SIG-M5 treated with dmso at 0.1 percent for 504 hours (cell line): ENCODE data around the gene CDC14A.

ENCODE experiments used
- DNase-seq: peaks from one replicate; lab custom pipeline; 2025; ENCODE audit not compliant: unreplicated experiment; lab: John Stamatoyannopoulos, UW

The CDC14A gene

DNA sequence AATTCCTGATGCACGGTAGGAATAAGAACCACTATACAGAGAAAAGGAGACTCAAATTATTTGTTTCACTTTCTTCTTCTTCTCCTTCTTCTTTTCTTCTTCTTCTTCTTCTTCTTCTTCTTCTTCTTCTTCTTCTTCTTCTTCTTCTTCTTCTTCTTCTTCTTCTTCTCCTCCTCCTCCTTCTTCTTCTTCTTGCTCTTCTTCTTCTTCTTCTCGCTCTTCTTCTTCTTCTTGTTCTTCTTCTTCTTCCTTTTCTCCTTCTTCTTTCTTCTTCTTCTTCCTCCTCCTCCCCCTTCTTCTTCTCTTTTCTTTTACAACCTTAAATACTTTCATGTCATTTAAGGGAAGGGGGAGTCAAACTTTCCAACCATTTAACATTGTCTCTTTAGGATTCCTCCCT, 174.6 kb downstream of the CDC14A start:
- DNase-seq, result no peak

DNA sequence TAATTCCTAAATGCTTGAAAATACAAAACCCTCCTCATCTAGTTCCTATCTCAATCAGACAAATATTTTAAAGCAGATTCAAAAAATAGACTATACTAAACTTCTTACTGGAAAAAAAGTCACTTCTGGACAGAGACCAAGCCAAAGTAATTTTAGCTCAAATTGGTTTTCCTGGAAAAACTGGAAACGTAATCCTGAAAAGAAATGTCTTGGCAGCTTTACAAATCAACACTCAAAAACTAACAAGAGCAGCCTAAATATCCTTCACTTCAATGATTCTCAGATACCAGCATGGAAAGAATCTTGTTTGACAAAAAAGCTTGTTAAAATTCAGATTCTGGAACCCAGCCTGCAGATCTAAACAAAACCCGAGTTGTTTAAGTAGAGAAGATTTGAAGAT, 176.6 kb downstream of the CDC14A start:
- DNase-seq, result no peak

DNA sequence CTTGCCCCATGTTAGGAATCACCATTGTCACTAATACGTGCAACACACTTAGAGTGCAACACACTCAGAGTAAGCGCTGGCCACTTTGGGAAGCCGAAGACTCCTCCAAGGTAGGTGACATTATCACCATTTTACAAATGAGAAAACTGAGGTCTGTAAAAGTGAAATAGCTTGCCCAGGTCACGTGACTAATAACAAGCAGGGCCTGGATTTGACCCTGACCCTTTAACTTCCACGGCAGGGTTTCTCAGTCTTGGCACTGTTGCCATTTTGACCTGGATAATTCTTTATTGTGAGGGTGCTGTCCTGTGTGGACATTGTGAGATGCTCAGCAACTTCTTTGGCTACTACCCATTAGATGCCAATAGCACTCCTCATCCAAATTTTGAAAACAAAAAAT, 177.8 kb downstream of the CDC14A start:
- no peak for DNase-seq

DNA sequence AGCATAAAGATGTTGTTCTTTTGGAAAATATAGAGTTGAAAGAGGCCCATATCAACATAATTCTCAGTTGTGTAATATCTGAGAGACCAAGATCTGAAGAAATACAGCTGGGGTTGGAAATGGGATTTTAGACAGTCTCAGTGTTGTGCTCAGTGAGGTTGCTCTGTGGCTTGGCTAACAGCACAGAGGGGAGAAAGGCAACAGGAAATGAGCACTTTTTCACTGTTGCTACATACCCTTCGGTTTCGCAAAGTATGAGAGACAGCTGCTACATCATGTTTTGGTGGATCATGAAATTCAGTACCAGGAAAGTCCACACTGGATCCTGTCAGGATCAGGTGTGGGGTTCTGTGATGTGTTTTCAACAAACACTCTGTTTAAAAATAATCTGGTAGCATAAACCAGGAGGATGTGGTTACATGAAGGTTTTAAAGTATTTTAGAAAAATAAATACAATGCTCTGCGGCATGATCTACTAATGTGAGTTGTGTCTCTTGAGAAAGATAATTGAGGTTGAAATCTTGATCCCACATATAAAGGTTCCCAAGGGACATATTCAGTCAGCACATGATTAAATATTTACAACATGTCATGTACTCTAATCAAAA, 178.7 kb downstream of the CDC14A start:
- peak; percentile 96 for DNase-seq

DNA sequence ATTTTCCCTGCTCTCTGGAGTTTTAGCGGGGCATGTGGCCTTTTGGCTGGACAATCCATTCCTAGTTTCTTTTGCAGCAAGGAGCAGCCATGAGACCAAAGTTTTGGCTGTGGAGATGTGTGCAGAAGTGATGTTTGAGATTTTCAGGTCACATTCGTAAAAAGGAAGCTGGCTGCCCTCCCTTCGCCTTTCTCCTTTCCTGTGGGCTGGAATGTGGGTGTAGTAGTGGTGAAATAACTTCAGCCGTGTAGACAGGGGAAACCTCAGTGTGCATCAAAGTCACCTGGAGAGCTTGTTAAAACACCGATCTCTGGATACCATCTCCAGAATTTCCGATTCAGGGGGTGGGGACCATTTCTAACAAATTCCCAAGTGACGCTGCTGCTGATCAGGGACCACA, 180.3 kb downstream of the CDC14A start:
- DNase-seq, result no peak

DNA sequence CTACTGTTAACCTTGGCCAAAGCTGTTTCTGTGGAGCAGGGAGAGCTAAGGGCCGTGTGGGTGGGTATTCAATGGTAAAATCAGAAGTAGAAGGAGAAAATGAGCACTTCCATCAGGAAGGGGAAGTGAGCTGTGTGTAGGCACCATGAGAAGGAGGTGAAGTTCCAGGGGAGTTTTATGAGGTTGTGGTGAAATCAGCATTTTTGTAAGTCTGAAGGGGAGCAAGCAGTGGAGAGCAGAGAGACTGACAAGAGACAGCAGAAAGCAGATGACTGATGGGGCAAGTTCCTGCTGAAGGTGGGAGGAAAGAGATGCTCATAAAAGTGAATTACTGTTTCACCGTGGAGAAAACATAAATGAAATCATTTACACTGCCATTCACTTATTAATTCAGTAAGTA, 183.0 kb downstream of the CDC14A start:
- peak; percentile 88 for DNase-seq

DNA sequence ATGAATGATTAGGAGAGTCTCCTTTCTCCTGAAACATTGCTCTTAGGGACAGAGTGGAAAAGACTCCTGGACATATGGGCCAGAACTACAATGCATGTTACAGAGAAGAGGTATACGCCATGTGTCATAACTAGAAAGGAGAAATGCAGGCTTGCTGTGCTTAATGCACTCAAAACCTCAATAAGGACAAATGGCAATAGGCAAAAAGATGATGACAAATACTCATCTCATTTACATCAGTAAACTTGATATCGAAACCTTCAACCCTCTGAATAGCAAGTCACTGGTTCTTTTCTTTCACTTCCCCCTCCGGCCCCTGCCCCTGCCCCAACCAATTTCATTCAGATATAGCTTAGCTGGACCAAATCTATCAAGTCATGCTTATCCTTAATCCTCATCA, 183.7 kb downstream of the CDC14A start:
- DNase-seq, result peak; percentile 64

DNA sequence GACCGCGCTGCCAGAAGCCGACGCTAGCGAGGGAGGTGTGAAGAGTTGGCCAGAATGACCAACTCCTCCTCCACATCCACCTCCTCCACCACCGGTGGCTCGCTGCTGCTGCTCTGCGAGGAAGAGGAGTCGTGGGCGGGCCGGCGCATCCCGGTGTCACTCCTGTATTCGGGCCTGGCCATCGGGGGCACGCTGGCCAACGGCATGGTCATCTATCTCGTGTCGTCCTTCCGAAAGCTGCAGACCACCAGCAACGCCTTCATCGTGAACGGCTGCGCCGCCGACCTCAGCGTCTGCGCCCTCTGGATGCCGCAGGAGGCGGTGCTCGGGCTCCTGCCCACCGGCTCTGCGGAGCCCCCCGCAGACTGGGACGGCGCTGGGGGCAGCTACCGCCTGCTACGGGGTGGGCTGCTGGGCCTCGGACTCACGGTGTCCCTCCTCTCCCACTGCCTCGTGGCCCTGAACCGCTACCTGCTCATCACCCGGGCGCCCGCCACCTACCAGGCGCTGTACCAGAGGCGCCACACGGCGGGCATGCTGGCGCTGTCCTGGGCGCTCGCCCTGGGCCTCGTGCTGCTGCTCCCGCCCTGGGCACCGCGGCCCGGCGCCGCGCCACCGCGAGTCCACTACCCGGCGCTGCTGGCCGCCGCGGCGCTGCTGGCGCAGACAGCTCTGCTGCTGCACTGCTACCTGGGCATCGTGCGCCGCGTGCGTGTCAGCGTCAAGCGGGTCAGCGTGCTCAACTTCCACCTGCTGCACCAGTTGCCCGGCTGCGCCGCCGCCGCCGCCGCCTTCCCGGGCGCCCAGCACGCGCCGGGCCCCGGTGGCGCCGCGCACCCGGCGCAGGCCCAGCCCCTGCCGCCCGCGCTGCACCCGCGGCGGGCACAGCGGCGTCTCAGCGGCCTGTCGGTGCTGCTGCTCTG, 186.9 kb downstream of the CDC14A start:
- DNase-seq, result no peak

DNA sequence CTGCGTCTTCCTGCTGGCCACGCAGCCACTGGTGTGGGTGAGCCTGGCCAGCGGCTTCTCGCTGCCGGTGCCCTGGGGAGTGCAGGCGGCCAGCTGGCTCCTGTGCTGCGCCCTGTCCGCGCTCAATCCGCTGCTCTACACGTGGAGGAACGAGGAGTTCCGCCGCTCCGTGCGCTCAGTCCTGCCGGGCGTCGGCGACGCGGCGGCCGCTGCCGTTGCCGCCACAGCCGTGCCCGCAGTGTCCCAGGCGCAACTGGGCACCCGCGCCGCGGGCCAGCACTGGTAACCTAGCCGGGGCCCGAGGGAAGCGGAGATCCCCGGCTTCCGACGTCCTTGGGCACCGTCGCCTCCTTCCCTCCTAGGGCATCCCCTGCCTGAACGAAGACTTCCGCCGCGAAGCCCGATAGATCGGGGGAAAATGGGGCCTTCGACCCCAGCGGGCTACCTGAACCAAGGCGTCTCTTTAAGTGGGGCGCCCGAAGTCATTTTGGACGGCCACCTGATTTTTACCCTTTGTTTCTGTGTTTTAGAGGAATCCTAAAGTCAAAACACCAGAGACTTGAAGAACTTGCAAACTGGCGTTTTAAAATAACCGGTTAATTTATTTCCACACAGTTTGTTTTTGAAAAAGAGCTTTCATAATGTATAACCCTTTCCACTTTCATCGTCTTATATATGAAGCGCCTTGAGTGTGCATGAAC, 187.7 kb downstream of the CDC14A start:
- no peak for DNase-seq

DNA sequence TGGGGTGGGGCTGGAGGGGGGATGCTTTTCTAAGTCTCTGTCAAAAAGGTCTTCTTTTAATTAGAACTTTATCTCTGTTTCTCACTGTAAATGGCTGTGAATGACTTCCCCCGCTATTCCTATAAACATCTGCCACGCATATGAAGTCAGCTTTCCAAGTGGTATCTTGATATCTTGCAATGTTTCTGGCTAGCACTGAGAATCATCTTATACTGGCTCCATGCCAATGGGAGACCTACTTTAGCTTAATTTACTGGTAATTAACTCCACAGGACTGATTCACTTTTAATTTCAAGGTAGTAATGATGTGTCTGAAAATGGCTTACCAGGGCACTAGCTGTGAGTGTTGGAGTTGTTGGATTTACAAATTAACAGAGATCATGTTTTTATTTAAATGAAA, 190.0 kb downstream of the CDC14A start:
- no peak for DNase-seq

DNA sequence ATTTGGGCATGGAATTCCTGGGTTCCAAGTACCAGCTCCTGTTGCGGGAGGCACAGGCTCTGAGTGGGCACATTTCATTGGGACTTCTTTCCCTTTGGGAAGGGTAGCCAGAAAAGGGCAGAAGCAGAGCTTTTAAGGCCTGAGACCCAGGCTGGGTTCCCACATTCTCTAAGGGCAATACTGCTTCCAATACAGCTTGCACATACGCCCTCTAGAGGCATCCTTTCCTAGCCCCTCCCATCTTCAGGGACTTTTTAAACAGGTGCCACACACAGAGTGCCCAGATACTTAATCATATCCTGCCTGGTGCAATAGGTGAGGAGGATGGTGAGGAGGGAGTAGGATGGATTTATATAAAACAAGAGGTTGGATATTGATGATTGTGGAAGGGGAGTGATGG, 191.3 kb downstream of the CDC14A start:
- peak; percentile 63 for DNase-seq

DNA sequence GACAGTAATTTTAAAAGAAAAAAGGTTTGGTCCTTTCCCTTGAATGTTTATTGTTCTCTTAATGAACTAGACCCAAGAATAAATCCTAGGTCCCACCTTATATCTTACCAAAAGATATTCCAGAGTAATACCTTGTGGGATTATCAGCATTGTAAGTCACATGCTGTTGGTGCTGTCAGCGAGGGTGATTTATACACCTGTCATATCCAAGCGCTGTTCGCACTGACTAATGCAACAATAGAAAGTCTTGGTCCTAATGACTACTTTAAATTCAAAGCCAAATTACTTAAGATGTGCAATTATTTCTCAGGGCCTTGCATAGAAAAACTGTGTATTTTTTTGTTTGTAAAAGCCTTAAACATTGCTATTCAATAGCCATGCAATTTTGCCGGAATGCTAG, 192.5 kb downstream of the CDC14A start:
- DNase-seq, result no peak

DNA sequence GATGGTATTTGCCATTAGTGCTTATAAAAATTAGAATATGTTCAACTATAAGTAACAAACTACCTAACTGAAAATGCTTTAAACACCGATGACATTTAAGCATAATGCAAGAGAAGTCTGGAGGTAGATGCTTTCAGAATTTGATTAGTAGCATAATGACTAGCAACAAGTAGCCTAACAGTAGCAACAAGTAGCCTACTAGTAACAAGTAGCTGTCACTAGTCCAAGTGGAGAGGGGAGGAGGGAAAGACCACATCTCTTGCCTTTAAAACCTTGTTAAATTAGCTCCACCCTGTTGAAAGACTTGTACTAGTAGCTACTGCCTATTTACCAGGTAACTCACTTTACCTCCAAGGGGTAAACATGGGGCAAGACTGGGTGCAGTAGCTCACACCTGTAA, 193.5 kb downstream of the CDC14A start:
- DNase-seq, result no peak

DNA sequence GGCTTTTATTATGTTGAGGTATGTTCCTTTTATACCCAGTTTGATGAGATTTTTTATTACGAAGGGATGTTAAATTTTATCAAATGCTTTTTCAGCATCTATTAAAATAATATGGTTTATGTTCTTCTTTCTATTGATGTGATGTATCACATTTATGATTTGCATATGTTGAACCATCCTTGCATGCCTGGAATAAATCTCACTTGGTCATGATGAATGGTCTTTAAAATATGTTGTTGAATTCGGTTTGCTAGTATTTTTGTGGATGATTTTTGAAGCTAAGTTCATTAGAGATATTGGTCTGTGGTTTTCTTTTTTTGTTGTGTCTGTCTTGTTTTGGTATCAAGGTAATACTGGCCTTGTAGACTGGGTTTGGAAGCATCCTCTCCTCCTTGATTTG, 199.7 kb downstream of the CDC14A start:
- DNase-seq, result no peak

DNA sequence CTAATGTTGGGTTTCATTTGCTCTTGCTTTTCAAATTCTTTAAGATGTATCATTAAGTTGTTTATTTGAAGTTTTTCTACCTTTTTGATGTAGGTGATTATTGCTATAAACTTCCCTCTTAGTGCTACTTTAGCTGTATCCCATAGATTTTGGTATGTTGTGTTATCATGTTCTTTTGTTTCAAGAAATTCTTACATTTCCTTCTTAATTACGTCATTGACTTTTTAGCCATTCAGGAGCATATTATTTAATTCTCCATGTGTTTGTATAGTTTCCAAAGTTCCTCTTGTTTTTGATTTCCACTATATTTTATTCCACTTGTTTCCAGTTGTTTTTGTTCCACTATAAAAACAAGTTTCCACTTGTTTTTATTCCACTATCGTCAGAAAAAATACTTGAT, 200.6 kb downstream of the CDC14A start:
- DNase-seq, result no peak

DNA sequence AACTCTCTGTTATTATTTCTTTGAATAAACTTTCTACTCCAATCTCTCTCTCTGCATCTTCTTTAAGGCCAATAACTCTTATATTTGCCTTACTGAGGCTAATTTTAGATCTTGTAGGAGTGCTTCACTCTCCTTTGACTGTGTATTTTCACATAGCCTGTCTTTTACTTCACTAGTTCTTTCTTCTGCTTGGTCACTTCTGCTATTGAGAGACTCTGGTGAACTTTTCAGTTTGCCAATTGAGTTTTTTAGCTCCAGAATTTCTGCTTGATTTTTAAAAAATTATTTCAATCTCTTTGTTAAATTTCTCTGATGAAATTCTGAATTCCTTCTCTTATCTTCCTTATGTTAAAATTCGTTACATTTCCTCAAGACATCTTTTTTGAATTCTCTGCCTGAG, 203.9 kb downstream of the CDC14A start:
- no peak for DNase-seq

DNA sequence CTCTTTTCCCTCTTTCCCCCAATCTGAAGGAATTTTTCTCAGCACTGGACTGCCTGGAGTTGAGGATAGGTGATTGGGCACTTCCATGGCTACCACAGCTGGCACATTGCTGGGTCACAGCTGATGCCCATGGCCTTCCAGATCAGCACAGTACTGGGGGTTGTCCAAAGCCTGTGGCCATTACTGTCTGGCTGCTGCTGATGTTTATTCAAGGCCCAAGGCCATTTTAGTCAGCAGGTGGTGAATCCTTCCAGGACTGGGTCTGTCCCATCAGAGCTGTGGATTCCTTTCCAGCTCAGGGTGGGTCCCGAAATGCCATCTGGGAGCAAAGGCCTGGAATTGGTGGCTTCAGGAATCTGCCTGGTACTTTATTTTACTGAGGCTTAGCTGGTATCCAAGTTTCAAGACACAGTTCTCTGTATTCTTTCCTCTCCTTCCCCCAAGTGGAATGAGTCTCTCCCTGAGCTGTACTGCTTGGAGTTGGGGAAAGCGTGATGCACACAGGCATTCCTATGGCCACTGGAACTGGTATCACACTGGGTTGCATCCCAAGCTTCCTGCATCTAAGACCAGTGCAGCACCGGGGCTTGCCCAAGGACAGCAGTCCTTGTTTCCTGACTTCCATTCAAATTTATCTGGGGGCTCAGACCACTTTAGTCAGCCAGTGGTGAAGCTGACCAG, 204.8 kb downstream of the CDC14A start:
- no peak for DNase-seq

DNA sequence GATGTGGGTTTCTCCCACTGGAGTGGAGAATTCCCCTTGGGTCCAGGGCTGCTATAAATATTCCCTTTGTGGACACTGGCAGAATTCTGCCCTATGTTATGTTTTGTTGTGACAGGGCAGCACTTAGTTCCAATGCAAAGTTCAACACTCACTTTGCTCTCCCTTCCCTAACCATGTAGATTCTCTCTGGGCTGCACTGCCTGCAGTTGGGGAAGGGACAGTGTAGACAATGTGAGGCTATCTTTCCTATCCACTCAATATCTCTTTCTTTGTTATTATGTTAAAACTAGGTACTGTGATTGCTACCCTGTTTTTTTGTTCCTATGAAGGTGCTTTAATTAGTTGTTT, 205.3 kb downstream of the CDC14A start:
- no peak for DNase-seq

DNA sequence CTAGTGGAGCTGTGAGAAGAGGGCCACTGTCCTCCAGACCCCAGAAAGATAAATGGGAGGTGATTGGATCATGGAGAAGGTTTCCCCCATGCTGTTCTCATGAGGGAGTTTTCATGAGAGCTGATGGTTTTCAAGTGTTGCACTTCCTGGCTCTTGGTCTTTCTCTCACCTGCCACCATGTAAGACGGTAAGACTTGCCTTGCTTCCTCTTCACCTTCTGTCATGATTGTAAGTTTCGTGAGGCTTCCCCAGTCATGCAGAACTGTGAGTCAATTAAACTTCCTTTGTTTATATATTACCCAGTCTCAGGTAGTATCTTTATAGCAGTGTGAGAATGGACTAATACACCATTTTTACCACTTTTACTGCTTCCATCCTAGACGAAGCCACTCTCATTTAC, 213.2 kb downstream of the CDC14A start:
- no peak for DNase-seq

DNA sequence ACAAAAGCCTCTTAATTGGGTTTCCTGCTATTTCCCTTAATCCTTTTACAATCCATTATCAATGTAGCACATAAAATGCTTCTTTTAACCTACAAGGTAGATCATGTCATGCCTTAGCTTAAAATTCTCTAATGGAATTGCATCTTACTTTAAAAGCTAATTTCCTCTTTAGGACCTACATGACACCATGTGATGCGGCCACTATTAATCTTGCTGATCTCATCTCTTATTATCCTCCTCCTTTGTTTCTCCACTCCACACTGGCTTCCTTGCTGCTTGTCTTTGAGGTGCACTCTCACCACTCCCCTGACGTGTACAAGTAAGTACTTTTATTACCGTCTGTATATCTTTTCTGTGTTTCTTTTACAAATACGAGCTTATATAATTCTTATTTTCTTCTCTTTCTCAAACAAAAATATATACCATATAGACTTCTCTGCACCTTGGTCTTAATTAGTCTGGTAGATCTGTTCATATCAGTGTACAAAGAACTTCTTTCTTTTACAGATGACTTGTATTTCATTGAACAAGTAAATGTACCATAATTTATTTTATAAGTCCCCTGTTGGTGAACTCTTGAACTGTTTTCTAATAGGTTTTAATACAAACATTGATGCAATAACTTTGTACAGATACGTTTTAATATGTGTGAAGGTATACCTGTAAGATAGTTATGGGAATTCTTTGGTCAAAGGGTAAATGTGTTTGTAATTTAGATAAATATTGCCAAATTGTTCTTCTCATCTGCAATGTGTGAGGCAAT, 213.8 kb downstream of the CDC14A start:
- DNase-seq, result no peak

DNA sequence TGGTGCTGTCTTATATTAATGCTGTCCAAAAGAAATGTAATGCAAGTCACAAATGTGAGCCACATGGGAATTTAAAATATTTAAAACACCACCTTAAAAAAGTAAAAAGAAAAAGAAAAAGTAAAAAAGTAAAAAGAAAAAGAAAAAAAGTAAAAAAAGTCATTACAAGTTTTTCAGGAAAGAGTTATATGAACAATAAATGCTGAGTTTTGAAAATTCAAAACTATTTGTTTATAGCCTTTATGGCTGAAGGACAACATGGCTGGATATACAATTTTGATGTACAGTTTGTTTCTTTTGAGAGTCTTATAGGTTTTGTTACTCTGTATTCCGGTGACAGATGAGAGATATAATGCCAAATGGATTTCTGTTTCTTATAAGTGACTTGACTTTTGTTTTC, 214.8 kb downstream of the CDC14A start:
- no peak for DNase-seq
